K562 (cell line): ENCODE measurements around the gene MPPED1. TPM values are rescaled to one million over a fixed set of nuclear protein-coding genes. Genes with fewer than 3 reads are reported as not detected.

Experiments
- ATAC-seq: fragments of 200-7000 bp; cut with Tn5 transposase; 3 replicates; pipeline ENCODE4 v1.9.1; 2020; ENCODE audit warnings: moderate library complexity
- BruUV-seq: library from RNA; stranded (reverse); fragments of 400-500 nt; replicated peaks from 2 replicates; lab custom pipeline; 2021; lab: Mats Ljungman, UMichigan
- CTCF ChIA-PET: fragments of 300-600 bp; formaldehyde crosslinking; extraction: SDS; loops from one replicate; lab custom pipeline; 2021; ENCODE audit warnings: low intra/inter-chr PET ratio; lab: Yijun Ruan, JAX
- POLR2A ChIA-PET: fragments of 300-600, 350-650 bp; sonication (Branson Sonifier 250); formaldehyde crosslinking; extraction: SDS; loops from one replicate; lab custom pipeline; 2021; ENCODE audit warnings: antibody characterized with exemption, inconsistent platforms; lab: Yijun Ruan, JAX
- DNase-seq, 4 experiments: peaks; one replicate each; pipeline versions ENCODE4 v3.0.0 to v3.0.0-alpha.2; 2011 to 2018; ENCODE audit warnings: low spot score in 3 of 4, mixed read lengths in 3 of 4; ENCODE audit errors: extremely low read depth in 1 of 4
- FAIRE-seq: peaks from 2 replicates; lab custom pipeline; 2011; peaks lifted over from hg19 to GRCh38; lab: Jason Lieb, UNC
- H2AFZ ChIP-seq: 2 replicates; pipeline ENCODE4 v1.6.0; 2011; ENCODE audit warnings: low read depth, low read length, control low read depth, inconsistent platforms
- H3K27ac ChIP-seq: fragments of 200-600 bp; 3 replicates; pipeline ENCODE4 v1.8.0; 2011; ENCODE audit warnings: low read depth, mild to moderate bottlenecking, control low read depth, inconsistent platforms, low read length, moderate library complexity, mixed read lengths; ENCODE audit errors: extremely low read depth
- H3K27me3 ChIP-seq, 2 experiments: fragments of 300-600 bp in 1 of 2; 2 replicates in 1 of 2; 3 replicates in 1 of 2; pipeline versions ENCODE4 v1.6.0 to v1.8.0; 2011; ENCODE audit warnings: inconsistent platforms in 2 of 2, low read length in 2 of 2, mild to moderate bottlenecking in 1 of 2, mixed read lengths in 1 of 2, moderate library complexity in 1 of 2; ENCODE audit not compliant: control insufficient read depth in 2 of 2, insufficient read depth in 2 of 2
- H3K36me3 ChIP-seq: fragments of 300-600 bp; 3 replicates; pipeline ENCODE4 v1.8.0; 2011; ENCODE audit warnings: mild to moderate bottlenecking, low read length, inconsistent platforms; ENCODE audit not compliant: control insufficient read depth, insufficient read depth
- H3K4me1 ChIP-seq, 2 experiments: fragments of 200-600 bp in 1 of 2; replicated peaks in 1 of 2; 2 replicates in 1 of 2; 3 replicates in 1 of 2; pipeline versions ENCODE4 v1.5.1 to v1.8.0; 2011; ENCODE audit warnings: inconsistent platforms in 2 of 2, low read length in 2 of 2, mild to moderate bottlenecking in 1 of 2, mixed read lengths in 1 of 2, moderate library complexity in 1 of 2; ENCODE audit not compliant: control insufficient read depth in 2 of 2, insufficient read depth in 2 of 2
- H3K4me2 ChIP-seq: 2 replicates; pipeline ENCODE4 v1.6.1; 2011; ENCODE audit warnings: low read length, control low read depth, inconsistent platforms, mixed read lengths; ENCODE audit not compliant: insufficient read depth
- H3K4me3 ChIP-seq: fragments of 200-600 bp; sonication (generic), shearing (Covaris generic); 2 replicates; pipeline ENCODE4 v1.5.1; 2016; ENCODE audit warnings: control low read depth, inconsistent platforms
- H3K79me2 ChIP-seq: fragments of 200-600 bp; 3 replicates; pipeline ENCODE4 v1.8.0; 2011; ENCODE audit warnings: low read length, inconsistent platforms; ENCODE audit not compliant: control insufficient read depth, insufficient read depth
- H3K9ac ChIP-seq, 2 experiments: 2 replicates each; pipeline versions ENCODE4 v1.6.0 to v1.6.1; 2011; ENCODE audit warnings: low read depth in 2 of 2, low read length in 2 of 2, control low read depth in 1 of 2, inconsistent platforms in 1 of 2, mild to moderate bottlenecking in 1 of 2, mixed read lengths in 1 of 2; ENCODE audit not compliant: insufficient read depth in 1 of 2
- H3K9me1 ChIP-seq: one replicate; pipeline ENCODE4 v1.6.0; 2011; ENCODE audit warnings: inconsistent platforms, mild to moderate bottlenecking, low read length, moderate library complexity; ENCODE audit not compliant: control insufficient read depth, insufficient read depth
- H3K9me3 ChIP-seq: replicated peaks from 2 replicates; pipeline ENCODE4 v1.5.1; 2011; ENCODE audit warnings: low read depth, low read length, inconsistent platforms; ENCODE audit not compliant: control insufficient read depth, insufficient read depth
- H4K20me1 ChIP-seq: replicated peaks from 2 replicates; pipeline ENCODE4 v1.6.1; 2011; ENCODE audit warnings: low read length, inconsistent platforms, mixed read lengths; ENCODE audit not compliant: control insufficient read depth, insufficient read depth
- DEAF1 ChIP-seq: fragments of 450-650 bp; formaldehyde crosslinking; IDR thresholded peaks from 2 replicates; pipeline ENCODE4 v1.4.0; 2020; ENCODE audit warnings: mild to moderate bottlenecking, moderate library complexity
- ELF4 ChIP-seq: fragments of 450-650 bp; formaldehyde crosslinking; IDR thresholded peaks from 2 replicates; pipeline ENCODE4 v1.4.0; 2022; ENCODE audit warnings: missing genetic modification characterization
- ERF ChIP-seq: fragments of 450-650 bp; formaldehyde crosslinking; IDR thresholded peaks from 2 replicates; pipeline ENCODE4 v1.4.0; 2020; ENCODE audit warnings: mild to moderate bottlenecking, mixed read lengths
- EZH2 ChIP-seq: IDR thresholded peaks from 2 replicates; pipeline ENCODE4 v1.6.1; 2012; ENCODE audit warnings: low read depth, mild to moderate bottlenecking, inconsistent platforms, low read length, borderline replicate concordance
- FOXP1 ChIP-seq: sonication (generic); formaldehyde crosslinking; IDR thresholded peaks from 2 replicates; pipeline ENCODE4 v1.8.0; 2022; ENCODE audit warnings: mild to moderate bottlenecking, missing genetic modification reagents
- GTF2A2 ChIP-seq: IDR thresholded peaks from 2 replicates; pipeline ENCODE4 v1.6.1; 2016; ENCODE audit warnings: mild to moderate bottlenecking, missing genetic modification characterization, missing compliant biosample characterization
- HDAC3 ChIP-seq: fragments of 450-650 bp; IDR thresholded peaks from 2 replicates; pipeline ENCODE4 v1.6.1; 2018; ENCODE audit warnings: borderline replicate concordance, mild to moderate bottlenecking, moderate library complexity; ENCODE audit not compliant: partially characterized antibody
- KAT2B ChIP-seq: IDR thresholded peaks from one replicate; pipeline ENCODE4 v1.6.1; 2012; ENCODE audit warnings: low read depth, mild to moderate bottlenecking, control low read depth, inconsistent platforms, low read length, moderate library complexity
- KAT8 ChIP-seq: fragments of 450-650 bp; IDR thresholded peaks from 2 replicates; pipeline ENCODE4 v1.6.1; 2016; ENCODE audit warnings: low read depth, mild to moderate bottlenecking
- KLF1 ChIP-seq: fragments of 450-650 bp; IDR thresholded peaks from 2 replicates; pipeline ENCODE4 v1.6.1; 2016; ENCODE audit warnings: missing genetic modification characterization, missing compliant biosample characterization
- KLF13 ChIP-seq: fragments of 450-650 bp; IDR thresholded peaks from 2 replicates; pipeline ENCODE4 v1.6.1; 2016; ENCODE audit warnings: missing genetic modification characterization, low read depth, mild to moderate bottlenecking, missing compliant biosample characterization, moderate library complexity, borderline replicate concordance
- MTA1 ChIP-seq: fragments of 450-650 bp; IDR thresholded peaks from 2 replicates; pipeline ENCODE4 v1.6.1; 2017; ENCODE audit warnings: borderline replicate concordance
- NR2C1 ChIP-seq, 2 experiments: fragments of 450-650 bp; IDR thresholded peaks; 2 replicates each; pipeline ENCODE4 v1.6.1; 2017; ENCODE audit warnings: mild to moderate bottlenecking in 2 of 2, antibody characterized with exemption in 1 of 2, inconsistent platforms in 1 of 2, missing compliant biosample characterization in 1 of 2, missing genetic modification characterization in 1 of 2
- OTX1 ChIP-seq: fragments of 450-650 bp; formaldehyde crosslinking; IDR thresholded peaks from 2 replicates; pipeline ENCODE4 v1.4.0; 2022; ENCODE audit warnings: mild to moderate bottlenecking
- STAG1 ChIP-seq: sonication (generic); formaldehyde crosslinking; IDR thresholded peaks from 2 replicates; pipeline ENCODE4 v1.5.0; 2020; ENCODE audit warnings: missing genetic modification reagents, borderline replicate concordance
- STAT6 ChIP-seq: sonication (generic); formaldehyde crosslinking; IDR thresholded peaks from 2 replicates; pipeline ENCODE4 v1.8.1; 2023; ENCODE audit warnings: mild to moderate bottlenecking, missing genetic modification reagents
- WHSC1 ChIP-seq: IDR thresholded peaks from one replicate; pipeline ENCODE4 v1.6.1; 2012; ENCODE audit warnings: low read length, control low read depth, inconsistent platforms
- ZBTB12 ChIP-seq: fragments of 250-450 bp; sonication (Bioruptor Pico); IDR thresholded peaks from 2 replicates; pipeline ENCODE4 v1.4.0; 2020
- ZNF77 ChIP-seq: fragments of 250-450 bp; sonication (Bioruptor Pico); IDR thresholded peaks from 2 replicates; pipeline ENCODE4 v1.5.0; 2020
- WGBS: fragments of 100-300 bp; shearing (Covaris generic); methylation state at CpG from one replicate; pipeline ENCODE4 v1.1.6; 2016; ENCODE audit warnings: low coverage, mixed read lengths; ENCODE audit not compliant: insufficient coverage; ENCODE audit errors: missing lambda C conversion rate; 5-methylcytosine and 5-hydroxymethylcytosine counted together
- in situ Hi-C: fragments of 300-500 bp; cut with MboI; formaldehyde crosslinking; loops from 4 replicates; pipeline ENCODE4 v1.15.0; 2018; ENCODE audit warnings: inconsistent platforms, mixed read lengths
- intact Hi-C: fragments of 100-400 bp; cut with micrococcal nuclease; formaldehyde crosslinking; loops from 2 replicates; pipeline ENCODE4 v1.14.2; 2022
- polyA plus RNA-seq, 8 experiments: library from polyadenylated mRNA; depleted of rRNA in 4 of 8; stranded (reverse) in 5 of 8; unstranded in 3 of 8; fragments of >200 nt; fragmentation: Nextera tagmentation in 2 of 8; fragmentation: Illumina TruSeq in 1 of 8; extraction: Ambion mirVana in 2 of 8; extraction: Trizol in 1 of 8; gene quantifications; 2 replicates each; pipeline versions ENCODE4 v1.2.1 to v1.2.3, GENCODE V29; 2011 to 2014; ENCODE audit warnings: inconsistent platforms in 1 of 8, missing spikeins in 1 of 8
- total RNA-seq, 7 experiments: library from RNA; depleted of rRNA in 6 of 7; stranded (reverse); fragments of >200 nt in 6 of 7; fragmentation: Illumina TruSeq in 2 of 7; extraction: Trizol in 2 of 7; gene quantifications; 2 replicates each; pipeline versions ENCODE4 v1.2.1 to v1.2.3, GENCODE V29; 2011 to 2021; ENCODE audit warnings: low replicate concordance in 1 of 7

MPPED1 gene
- total and polyA plus RNA-seq, 9 of the 15 experiments (the other 6 are each of a cell fraction or from before 2014, with no cell fraction given): not detected

GRCh38 chr22:43464809-43465208 lies 53.0 kb downstream of the MPPED1 start:
- FAIRE-seq: no peak

More at GRCh38 chr22:43464809-43465208, 53.0 kb downstream of the MPPED1 start:
- Histone ChIP-seq H3K4me1 (no peaks in the 10 kb centered on the region), H3K36me3 (no peaks in the 10 kb centered on the region), H3K79me2 (no peaks in the 10 kb centered on the region), H3K27me3 (peaks cover 0 to 27% of the 10 kb centered on the region in 2 experiments; a peak in 2 of 5 replicates), H4K20me1 (no peaks in the 10 kb centered on the region; the same call in 1 of the 2 replicates), H3K4me2 (no peak overlapping the region), H3K9me1 (no peaks in the 10 kb centered on the region), H3K9ac (no peak overlapping the region), H3K4me3 (no peak overlapping the region), H3K9me3 (no peaks in the 10 kb centered on the region), H3K27ac (no peak overlapping the region), H2AFZ (no peak overlapping the region)
- TF ChIP-seq KLF13 (tag) (no peak), OTX1 (CRISPR knock-in tag) (no peak), EZH2 (no peak), STAT6 (no peak), ZNF77 (CRISPR knock-in tag) (no peak), MTA1 (no peak), ZBTB12 (CRISPR knock-in tag) (no peak), STAG1 (CRISPR knock-in tag) (no peak), ELF4 (CRISPR knock-in tag) (no peak), KLF1 (no peak), WHSC1 (no peak), HDAC3 (no peak), NR2C1 (IDR thresholded peaks at IDR 0.05) (no peak), NR2C1 (tag; IDR thresholded peaks at IDR 0.05) (no peak), FOXP1 (CRISPR knock-in tag) (no peak), ERF (CRISPR knock-in tag) (no peak), KAT8 (no peak), KAT2B (no peak), GTF2A2 (tag) (no peak), DEAF1 (CRISPR knock-in tag) (no peak)
- ChIA-PET CTCF (no interaction called here), POLR2A (interaction anchor here (1.5 kb wide), 1 partner anchor 9 kb away, joined by 4 read pairs; no protein-coding TSS in a partner anchor)
- 4% methylated on average over 5 of the region's 8 CpGs for WGBS
- ATAC-seq: no peak
- DNase-seq: no peak
- intact Hi-C loops: no loop called here
- in situ Hi-C loops: no loop called here
- BruUV-seq: no TSS peak
